Measurements from ENCODE around the gene MAPT. TPM values are rescaled to one million over a fixed set of nuclear protein-coding genes. Genes with fewer than 3 reads are reported as not detected.
"Not testable (repeated sequence)": the region's sequence is repeated elsewhere in the genome, so short reads cannot be mapped to it uniquely, and the experiment has no call there.

Gene MAPT
- total RNA-seq, 4 donors from 2014 or later = 0.44 to 12.2 (median 3.3) TPM

DNA sequence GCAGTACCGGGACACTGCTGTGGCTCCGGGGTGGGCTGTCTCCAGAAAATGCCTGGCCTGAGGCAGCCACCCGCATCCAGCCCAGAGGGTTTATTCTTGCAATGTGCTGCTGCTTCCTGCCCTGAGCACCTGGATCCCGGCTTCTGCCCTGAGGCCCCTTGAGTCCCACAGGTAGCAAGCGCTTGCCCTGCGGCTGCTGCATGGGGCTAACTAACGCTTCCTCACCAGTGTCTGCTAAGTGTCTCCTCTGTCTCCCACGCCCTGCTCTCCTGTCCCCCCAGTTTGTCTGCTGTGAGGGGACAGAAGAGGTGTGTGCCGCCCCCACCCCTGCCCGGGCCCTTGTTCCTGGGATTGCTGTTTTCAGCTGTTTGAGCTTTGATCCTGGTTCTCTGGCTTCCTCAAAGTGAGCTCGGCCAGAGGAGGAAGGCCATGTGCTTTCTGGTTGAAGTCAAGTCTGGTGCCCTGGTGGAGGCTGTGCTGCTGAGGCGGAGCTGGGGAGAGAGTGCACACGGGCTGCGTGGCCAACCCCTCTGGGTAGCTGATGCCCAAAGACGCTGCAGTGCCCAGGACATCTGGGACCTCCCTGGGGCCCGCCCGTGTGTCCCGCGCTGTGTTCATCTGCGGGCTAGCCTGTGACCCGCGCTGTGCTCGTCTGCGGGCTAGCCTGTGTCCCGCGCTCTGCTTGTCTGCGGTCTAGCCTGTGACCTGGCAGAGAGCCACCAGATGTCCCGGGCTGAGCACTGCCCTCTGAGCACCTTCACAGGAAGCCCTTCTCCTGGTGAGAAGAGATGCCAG is 117.6 kb downstream of the MAPT start:
- WGBS, 2 donors = 80 to 82% methylated on average over 8 to 13 of the region's 28 CpGs
- H3K4me3 ChIP-seq = no peak overlapping the region
- no peaks in the 10 kb centered on the region for H3K27me3 ChIP-seq
- no peak overlapping the region for H3K27ac ChIP-seq
- peaks cover 0 to 11% (median 0%) of the 10 kb centered on the region in 3 donors for H3K4me1 ChIP-seq
- intact Hi-C loops (cut with DNase I) = no loop called here
- no peaks in the 10 kb centered on the region for H3K36me3 ChIP-seq
- DNase-seq = no peak
- no peaks in the 10 kb centered on the region for H3K9me3 ChIP-seq
- no peak for TF ChIP-seq POLR2A (IDR thresholded peaks at IDR 0.05)
- TF ChIP-seq, protein P1, sequence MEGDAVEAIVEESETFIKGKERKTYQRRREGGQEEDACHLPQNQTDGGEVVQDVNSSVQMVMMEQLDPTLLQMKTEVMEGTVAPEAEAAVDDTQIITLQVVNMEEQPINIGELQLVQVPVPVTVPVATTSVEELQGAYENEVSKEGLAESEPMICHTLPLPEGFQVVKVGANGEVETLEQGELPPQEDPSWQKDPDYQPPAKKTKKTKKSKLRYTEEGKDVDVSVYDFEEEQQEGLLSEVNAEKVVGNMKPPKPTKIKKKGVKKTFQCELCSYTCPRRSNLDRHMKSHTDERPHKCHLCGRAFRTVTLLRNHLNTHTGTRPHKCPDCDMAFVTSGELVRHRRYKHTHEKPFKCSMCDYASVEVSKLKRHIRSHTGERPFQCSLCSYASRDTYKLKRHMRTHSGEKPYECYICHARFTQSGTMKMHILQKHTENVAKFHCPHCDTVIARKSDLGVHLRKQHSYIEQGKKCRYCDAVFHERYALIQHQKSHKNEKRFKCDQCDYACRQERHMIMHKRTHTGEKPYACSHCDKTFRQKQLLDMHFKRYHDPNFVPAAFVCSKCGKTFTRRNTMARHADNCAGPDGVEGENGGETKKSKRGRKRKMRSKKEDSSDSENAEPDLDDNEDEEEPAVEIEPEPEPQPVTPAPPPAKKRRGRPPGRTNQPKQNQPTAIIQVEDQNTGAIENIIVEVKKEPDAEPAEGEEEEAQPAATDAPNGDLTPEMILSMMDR (IDR thresholded peaks at IDR 0.05) = no peak

DNA sequence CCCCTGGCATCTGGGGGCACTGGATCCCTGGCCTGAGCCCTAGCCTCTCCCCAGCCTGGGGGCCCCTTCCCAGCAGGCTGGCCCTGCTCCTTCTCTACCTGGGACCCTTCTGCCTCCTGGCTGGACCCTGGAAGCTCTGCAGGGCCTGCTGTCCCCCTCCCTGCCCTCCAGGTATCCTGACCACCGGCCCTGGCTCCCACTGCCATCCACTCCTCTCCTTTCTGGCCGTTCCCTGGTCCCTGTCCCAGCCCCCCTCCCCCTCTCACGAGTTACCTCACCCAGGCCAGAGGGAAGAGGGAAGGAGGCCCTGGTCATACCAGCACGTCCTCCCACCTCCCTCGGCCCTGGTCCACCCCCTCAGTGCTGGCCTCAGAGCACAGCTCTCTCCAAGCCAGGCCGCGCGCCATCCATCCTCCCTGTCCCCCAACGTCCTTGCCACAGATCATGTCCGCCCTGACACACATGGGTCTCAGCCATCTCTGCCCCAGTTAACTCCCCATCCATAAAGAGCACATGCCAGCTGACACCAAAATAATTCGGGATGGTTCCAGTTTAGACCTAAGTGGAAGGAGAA is 118.2 kb downstream of the MAPT start:
- H3K9me3 ChIP-seq = no peaks in the 10 kb centered on the region
- no peak overlapping the region for H3K4me3 ChIP-seq
- no peak for TF ChIP-seq POLR2A (IDR thresholded peaks at IDR 0.05)
- TF ChIP-seq, protein P1 (IDR thresholded peaks at IDR 0.05) = no peak
- H3K27me3 ChIP-seq = no peaks in the 10 kb centered on the region
- H3K4me1 ChIP-seq = peaks cover 0 to 11% (median 0%) of the 10 kb centered on the region in 3 donors
- no peak for DNase-seq
- no peak overlapping the region for H3K27ac ChIP-seq
- 71 to 91% methylated on average over 8 to 10 of the region's 11 CpGs for WGBS, 2 donors
- intact Hi-C loops (cut with DNase I) = no loop called here
- H3K36me3 ChIP-seq = no peaks in the 10 kb centered on the region

DNA sequence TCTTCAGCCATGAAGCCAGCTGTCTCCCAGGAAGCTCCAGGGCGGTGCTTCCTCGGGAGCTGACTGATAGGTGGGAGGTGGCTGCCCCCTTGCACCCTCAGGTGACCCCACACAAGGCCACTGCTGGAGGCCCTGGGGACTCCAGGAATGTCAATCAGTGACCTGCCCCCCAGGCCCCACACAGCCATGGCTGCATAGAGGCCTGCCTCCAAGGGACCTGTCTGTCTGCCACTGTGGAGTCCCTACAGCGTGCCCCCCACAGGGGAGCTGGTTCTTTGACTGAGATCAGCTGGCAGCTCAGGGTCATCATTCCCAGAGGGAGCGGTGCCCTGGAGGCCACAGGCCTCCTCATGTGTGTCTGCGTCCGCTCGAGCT is 118.8 kb downstream of the MAPT start:
- no peaks in the 10 kb centered on the region for H3K9me3 ChIP-seq
- no peaks in the 10 kb centered on the region for H3K36me3 ChIP-seq
- DNase-seq = no peak
- no peak for TF ChIP-seq POLR2A (IDR thresholded peaks at IDR 0.05)
- TF ChIP-seq, protein P1 (IDR thresholded peaks at IDR 0.05) = no peak
- peaks cover 0 to 11% (median 0%) of the 10 kb centered on the region in 3 donors for H3K4me1 ChIP-seq
- H3K4me3 ChIP-seq = no peak overlapping the region
- 89% methylated on average over 3 of the region's 7 CpGs; no CpG with 5 or more reads in 1 of the 2 donors for WGBS, 2 donors
- no peak overlapping the region for H3K27ac ChIP-seq
- no peaks in the 10 kb centered on the region for H3K27me3 ChIP-seq
- intact Hi-C loops (cut with DNase I) = no loop called here

DNA sequence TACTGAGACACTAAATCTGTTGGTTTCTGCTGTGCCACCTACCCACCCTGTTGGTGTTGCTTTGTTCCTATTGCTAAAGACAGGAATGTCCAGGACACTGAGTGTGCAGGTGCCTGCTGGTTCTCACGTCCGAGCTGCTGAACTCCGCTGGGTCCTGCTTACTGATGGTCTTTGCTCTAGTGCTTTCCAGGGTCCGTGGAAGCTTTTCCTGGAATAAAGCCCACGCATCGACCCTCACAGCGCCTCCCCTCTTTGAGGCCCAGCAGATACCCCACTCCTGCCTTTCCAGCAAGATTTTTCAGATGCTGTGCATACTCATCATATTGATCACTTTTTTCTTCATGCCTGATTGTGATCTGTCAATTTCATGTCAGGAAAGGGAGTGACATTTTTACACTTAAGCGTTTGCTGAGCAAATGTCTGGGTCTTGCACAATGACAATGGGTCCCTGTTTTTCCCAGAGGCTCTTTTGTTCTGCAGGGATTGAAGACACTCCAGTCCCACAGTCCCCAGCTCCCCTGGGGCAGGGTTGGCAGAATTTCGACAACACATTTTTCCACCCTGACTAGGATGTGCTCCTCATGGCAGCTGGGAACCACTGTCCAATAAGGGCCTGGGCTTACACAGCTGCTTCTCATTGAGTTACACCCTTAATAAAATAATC is 119.3 kb downstream of the MAPT start:
- TF ChIP-seq, protein P1 (IDR thresholded peaks at IDR 0.05) = no peak
- no peak for TF ChIP-seq POLR2A (IDR thresholded peaks at IDR 0.05)
- H3K4me3 ChIP-seq = no peak overlapping the region
- no peak overlapping the region for H3K27ac ChIP-seq
- H3K9me3 ChIP-seq = no peaks in the 10 kb centered on the region
- 61 to 72% methylated on average over 7 to 9 of the region's 9 CpGs for WGBS, 2 donors
- intact Hi-C loops (cut with DNase I) = no loop called here
- no peak for DNase-seq
- no peaks in the 10 kb centered on the region for H3K36me3 ChIP-seq
- no peaks in the 10 kb centered on the region for H3K27me3 ChIP-seq
- peaks cover 0 to 11% (median 0%) of the 10 kb centered on the region in 3 donors for H3K4me1 ChIP-seq

DNA sequence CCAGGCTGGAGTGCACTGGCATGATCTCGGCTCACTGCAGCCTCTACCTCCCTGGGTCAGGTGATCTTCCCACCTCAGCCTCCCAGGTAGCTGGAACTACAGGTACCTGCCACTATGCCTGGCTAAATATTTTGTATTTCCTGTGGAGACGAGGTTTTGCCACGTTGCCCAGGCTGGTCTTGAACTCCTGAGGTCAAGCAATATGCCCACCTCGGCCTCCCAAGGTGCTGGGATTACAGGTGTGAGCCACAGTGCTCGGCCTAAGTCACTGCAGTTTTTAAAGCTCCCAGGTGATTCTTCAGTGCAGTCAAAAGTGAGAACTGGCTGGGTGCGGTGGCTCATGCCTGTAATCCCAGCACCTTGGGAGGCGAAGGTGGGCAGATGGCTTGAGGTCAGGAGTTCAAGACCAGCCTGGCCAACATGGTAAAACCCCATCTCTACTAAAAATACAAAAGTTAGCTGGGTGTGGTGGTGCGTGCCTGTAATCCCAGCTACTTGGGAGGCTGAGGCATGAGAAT is 125.1 kb downstream of the MAPT start:
- WGBS, 2 donors = 74 to 81% methylated on average over 4 to 6 of the region's 8 CpGs
- H3K9me3 ChIP-seq; H3K27ac ChIP-seq; H3K27me3 ChIP-seq; H3K4me3 ChIP-seq; intact Hi-C loops (cut with DNase I); DNase-seq: not testable (repeated sequence)
- H3K4me1 ChIP-seq = peaks cover 0 to 17% (median 0%) of the 10 kb centered on the region in 3 donors
- peaks cover 0 to 34% (median 0%) of the 10 kb centered on the region in 3 donors for H3K36me3 ChIP-seq
